Osteoblast (primary cell): ENCODE results near the gene SERINC1. TPM values are rescaled to one million over a fixed set of nuclear protein-coding genes. Genes with fewer than 3 reads are reported as not detected.
A peak's percentile ranks its signal among the peaks of the same experiment; 100 is the strongest.

Source experiments
- DNase-seq: peaks from one replicate; pipeline ENCODE4 v3.0.0; 2011; ENCODE audit warnings: low spot score, mixed read lengths; ENCODE audit not compliant: insufficient read length; ENCODE audit errors: missing footprints
- H2AFZ ChIP-seq: 2 replicates; pipeline ENCODE4 v1.6.0; 2011; ENCODE audit warnings: mild to moderate bottlenecking, low read length
- H3K27ac ChIP-seq: 2 replicates; pipeline ENCODE4 v1.5.1; 2011; ENCODE audit warnings: mild to moderate bottlenecking, low read depth, low read length, moderate library complexity
- H3K27me3 ChIP-seq: 2 replicates; pipeline ENCODE4 v1.6.0; 2012; ENCODE audit warnings: mild to moderate bottlenecking, control low read depth, inconsistent platforms, low read length, moderate library complexity; ENCODE audit not compliant: insufficient read depth
- H3K36me3 ChIP-seq: 2 replicates; pipeline ENCODE4 v1.5.1; 2011; ENCODE audit warnings: mild to moderate bottlenecking, low read length, control low read depth, moderate library complexity; ENCODE audit not compliant: insufficient read depth
- H3K4me1 ChIP-seq: 2 replicates; pipeline ENCODE4 v1.5.1; 2011; ENCODE audit warnings: mild to moderate bottlenecking, low read length, control low read depth, moderate library complexity; ENCODE audit not compliant: insufficient read depth
- H3K4me2 ChIP-seq: 2 replicates; pipeline ENCODE4 v1.6.0; 2011; ENCODE audit warnings: mild to moderate bottlenecking, low read length; ENCODE audit not compliant: insufficient read depth
- H3K4me3 ChIP-seq: fragments of 200-600 bp; sonication (generic); 3 replicates; pipeline ENCODE4 v1.5.1; 2012; ENCODE audit warnings: mild to moderate bottlenecking, low read length, inconsistent platforms; ENCODE audit not compliant: insufficient read depth
- H3K79me2 ChIP-seq: 2 replicates; pipeline ENCODE4 v1.6.0; 2012; ENCODE audit warnings: mild to moderate bottlenecking, low read length, control low read depth, inconsistent platforms; ENCODE audit not compliant: insufficient read depth
- H3K9me3 ChIP-seq: 2 replicates; pipeline ENCODE4 v1.5.1; 2011; ENCODE audit warnings: low read depth, low read length, control low read depth
- H4K20me1 ChIP-seq: 2 replicates; pipeline ENCODE4 v1.6.0; 2012; ENCODE audit warnings: mild to moderate bottlenecking, low read length, control low read depth; ENCODE audit not compliant: insufficient read depth
- total RNA-seq: library from RNA; depleted of rRNA; stranded (reverse); fragments of >200 nt; gene quantifications from 2 replicates; pipeline ENCODE4 v1.2.3, GENCODE V29; 2012
- TF ChIP-seq, protein P1 (sequence below): IDR thresholded peaks from 2 replicates; pipeline ENCODE4 v1.5.1; 2011; ENCODE audit warnings: mild to moderate bottlenecking, low read depth, low read length, moderate library complexity; ENCODE audit errors: extremely low read depth

SERINC1 gene
- total RNA-seq, 1 donor, result 247 TPM

- H2AFZ ChIP-seq, result no peak overlapping the region
Observed at GRCh38 chr6:122495612-122496011, 24.0 kb upstream of the SERINC1 start.

GRCh38 chr6:122494665-122495272 lies 23.2 kb upstream of the SERINC1 start:
- H3K4me2 ChIP-seq, result no peak overlapping the region
- no peak overlapping the region for H3K27ac ChIP-seq
- no peak overlapping the region for H2AFZ ChIP-seq
- H3K79me2 ChIP-seq, result no peaks in the 10 kb centered on the region
- DNase-seq, result no peak
- no peaks in the 10 kb centered on the region for H3K27me3 ChIP-seq
- H3K36me3 ChIP-seq, result no peaks in the 10 kb centered on the region
- no peaks in the 10 kb centered on the region for H3K4me1 ChIP-seq
- no peaks in the 10 kb centered on the region for H4K20me1 ChIP-seq
- TF ChIP-seq, protein P1, sequence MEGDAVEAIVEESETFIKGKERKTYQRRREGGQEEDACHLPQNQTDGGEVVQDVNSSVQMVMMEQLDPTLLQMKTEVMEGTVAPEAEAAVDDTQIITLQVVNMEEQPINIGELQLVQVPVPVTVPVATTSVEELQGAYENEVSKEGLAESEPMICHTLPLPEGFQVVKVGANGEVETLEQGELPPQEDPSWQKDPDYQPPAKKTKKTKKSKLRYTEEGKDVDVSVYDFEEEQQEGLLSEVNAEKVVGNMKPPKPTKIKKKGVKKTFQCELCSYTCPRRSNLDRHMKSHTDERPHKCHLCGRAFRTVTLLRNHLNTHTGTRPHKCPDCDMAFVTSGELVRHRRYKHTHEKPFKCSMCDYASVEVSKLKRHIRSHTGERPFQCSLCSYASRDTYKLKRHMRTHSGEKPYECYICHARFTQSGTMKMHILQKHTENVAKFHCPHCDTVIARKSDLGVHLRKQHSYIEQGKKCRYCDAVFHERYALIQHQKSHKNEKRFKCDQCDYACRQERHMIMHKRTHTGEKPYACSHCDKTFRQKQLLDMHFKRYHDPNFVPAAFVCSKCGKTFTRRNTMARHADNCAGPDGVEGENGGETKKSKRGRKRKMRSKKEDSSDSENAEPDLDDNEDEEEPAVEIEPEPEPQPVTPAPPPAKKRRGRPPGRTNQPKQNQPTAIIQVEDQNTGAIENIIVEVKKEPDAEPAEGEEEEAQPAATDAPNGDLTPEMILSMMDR, result no peak
- no peak overlapping the region for H3K4me3 ChIP-seq
- no peaks in the 10 kb centered on the region for H3K9me3 ChIP-seq

More at GRCh38 chr6:122495612-122496011, 24.0 kb upstream of the SERINC1 start:
- DNase-seq, result no peak
- no peak overlapping the region for H3K4me2 ChIP-seq
- no peaks in the 10 kb centered on the region for H3K27me3 ChIP-seq
- H3K4me3 ChIP-seq, result no peak overlapping the region
- H4K20me1 ChIP-seq, result no peaks in the 10 kb centered on the region
- TF ChIP-seq, protein P1, result no peak
- no peaks in the 10 kb centered on the region for H3K9me3 ChIP-seq
- H3K27ac ChIP-seq, result no peak overlapping the region
- H3K79me2 ChIP-seq, result no peaks in the 10 kb centered on the region
- no peaks in the 10 kb centered on the region for H3K36me3 ChIP-seq
- no peaks in the 10 kb centered on the region for H3K4me1 ChIP-seq

DNA sequence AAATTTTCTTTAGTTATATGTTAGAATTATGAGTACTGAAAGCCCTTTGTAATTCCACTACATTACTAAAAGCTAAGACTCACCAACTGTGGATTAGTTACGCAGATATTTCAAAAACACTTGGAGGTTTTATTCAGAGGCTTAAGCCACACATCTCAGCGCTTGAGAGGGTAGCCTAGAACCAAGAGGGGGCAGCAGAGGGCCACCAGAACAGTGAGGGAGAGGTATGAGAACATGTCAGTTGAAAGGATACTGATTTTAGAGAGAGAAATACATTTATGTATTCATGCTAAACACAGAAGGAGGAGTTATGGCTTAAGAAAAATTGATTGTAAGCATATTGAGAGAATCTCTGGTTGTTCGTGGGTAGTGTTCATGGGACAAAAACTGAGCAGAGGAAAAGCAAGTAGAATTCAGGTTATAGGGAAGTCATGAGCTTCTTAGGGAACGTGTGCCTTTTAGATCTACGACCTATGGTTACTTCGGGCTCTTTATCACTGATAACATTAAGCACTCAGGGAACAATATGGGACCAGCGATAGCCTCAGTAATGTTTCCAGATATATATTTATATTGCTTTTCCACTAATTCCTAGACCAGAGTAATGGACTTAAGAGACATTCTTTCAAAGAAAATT lies 20.4 kb upstream of the SERINC1 start:
- Histone ChIP-seq H2AFZ (no peak overlapping the region), H3K27me3 (no peaks in the 10 kb centered on the region), H4K20me1 (no peaks in the 10 kb centered on the region), H3K4me2 (peak overlapping the region; percentile 9), H3K4me1 (no peaks in the 10 kb centered on the region), H3K27ac (no peak overlapping the region), H3K36me3 (no peaks in the 10 kb centered on the region), H3K4me3 (no peak overlapping the region), H3K79me2 (no peaks in the 10 kb centered on the region), H3K9me3 (no peaks in the 10 kb centered on the region)
- TF ChIP-seq, protein P1, result peak; percentile 98
- peak; percentile 70 for DNase-seq

DNA sequence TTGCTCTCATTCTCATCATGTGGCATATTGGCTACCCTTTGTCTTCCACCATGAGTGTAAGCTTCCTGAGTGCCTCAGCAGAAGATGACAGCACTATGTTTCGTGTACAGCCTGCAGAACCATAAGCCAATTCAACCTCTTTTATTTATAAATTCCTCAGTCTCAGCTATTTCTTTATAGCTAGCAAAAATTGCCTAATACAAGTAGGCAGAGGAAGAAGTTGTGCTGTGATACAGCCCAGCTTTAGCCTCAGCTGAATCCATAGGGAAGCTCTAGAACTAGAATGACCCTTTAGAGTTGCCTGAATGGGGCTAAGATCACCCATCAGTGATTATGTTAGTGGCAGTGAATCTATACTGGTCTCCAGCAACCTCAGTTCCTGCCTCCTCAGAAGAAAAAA lies 19.0 kb upstream of the SERINC1 start:
- Histone ChIP-seq H3K36me3 (no peaks in the 10 kb centered on the region), H3K27ac (no peak overlapping the region), H3K4me3 (no peak overlapping the region), H3K27me3 (no peaks in the 10 kb centered on the region), H3K4me2 (no peak overlapping the region), H3K4me1 (no peaks in the 10 kb centered on the region), H2AFZ (peak overlapping the region; percentile 18), H3K9me3 (no peaks in the 10 kb centered on the region), H3K79me2 (no peaks in the 10 kb centered on the region), H4K20me1 (no peaks in the 10 kb centered on the region)
- TF ChIP-seq, protein P1, result no peak
- DNase-seq, result no peak
